ENCODE measurements around the gene ZNF605. TPM values are rescaled to one million over a fixed set of nuclear protein-coding genes. Genes with fewer than 3 reads are reported as not detected.

ZNF605 gene
- total and polyA plus RNA-seq, 9 of the 15 experiments (the other 6 are each of a cell fraction or from before 2014, with no cell fraction given): 0.45 to 1.1 (median 0.68) TPM

DNA sequence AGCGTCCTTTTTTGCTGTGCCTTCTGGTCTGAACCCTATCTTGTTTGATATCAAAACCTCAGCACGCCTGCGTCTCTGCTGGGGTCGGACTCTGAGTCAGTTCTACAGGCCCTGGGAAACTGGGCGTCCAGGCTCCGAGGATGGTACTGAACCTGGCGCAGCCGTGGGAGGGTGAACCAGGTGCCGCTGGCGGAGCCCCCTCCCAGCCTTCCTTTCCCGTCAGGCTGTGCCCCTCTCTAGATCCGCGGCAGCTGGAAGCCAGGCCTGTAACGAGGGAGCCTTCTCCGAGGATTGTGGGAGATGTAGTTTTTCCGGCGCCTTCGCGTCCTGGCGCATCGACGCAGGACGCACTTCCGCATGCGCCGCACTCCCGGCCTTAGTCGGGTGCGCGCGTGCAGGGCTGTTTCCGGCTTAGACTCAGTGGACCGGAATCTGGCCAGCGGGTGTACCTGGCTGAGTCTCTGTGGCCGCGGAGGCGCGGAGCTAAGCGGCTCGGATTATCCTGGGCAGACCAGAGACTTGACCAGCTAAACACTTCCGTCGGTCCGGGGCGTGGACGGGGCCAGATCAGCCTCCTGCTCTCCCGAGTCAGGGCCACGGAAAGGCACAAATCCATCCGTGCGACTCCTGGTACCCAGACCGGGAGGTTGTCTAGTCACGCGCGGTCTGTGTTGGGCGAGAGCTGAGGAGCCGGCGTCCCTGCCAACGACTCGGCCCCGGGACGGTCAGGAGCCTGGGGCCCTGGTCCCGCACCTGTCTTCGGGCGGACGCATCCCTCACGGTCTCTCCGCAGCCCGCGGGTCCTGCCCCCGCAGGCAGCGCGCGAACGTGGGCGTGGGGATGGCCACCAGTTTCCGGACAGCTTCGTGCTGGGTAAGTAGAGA, 30.1 kb upstream of the ZNF605 start, which contains the start of gene ZNF26 (continued):
- TF ChIP-seq, protein P1, sequence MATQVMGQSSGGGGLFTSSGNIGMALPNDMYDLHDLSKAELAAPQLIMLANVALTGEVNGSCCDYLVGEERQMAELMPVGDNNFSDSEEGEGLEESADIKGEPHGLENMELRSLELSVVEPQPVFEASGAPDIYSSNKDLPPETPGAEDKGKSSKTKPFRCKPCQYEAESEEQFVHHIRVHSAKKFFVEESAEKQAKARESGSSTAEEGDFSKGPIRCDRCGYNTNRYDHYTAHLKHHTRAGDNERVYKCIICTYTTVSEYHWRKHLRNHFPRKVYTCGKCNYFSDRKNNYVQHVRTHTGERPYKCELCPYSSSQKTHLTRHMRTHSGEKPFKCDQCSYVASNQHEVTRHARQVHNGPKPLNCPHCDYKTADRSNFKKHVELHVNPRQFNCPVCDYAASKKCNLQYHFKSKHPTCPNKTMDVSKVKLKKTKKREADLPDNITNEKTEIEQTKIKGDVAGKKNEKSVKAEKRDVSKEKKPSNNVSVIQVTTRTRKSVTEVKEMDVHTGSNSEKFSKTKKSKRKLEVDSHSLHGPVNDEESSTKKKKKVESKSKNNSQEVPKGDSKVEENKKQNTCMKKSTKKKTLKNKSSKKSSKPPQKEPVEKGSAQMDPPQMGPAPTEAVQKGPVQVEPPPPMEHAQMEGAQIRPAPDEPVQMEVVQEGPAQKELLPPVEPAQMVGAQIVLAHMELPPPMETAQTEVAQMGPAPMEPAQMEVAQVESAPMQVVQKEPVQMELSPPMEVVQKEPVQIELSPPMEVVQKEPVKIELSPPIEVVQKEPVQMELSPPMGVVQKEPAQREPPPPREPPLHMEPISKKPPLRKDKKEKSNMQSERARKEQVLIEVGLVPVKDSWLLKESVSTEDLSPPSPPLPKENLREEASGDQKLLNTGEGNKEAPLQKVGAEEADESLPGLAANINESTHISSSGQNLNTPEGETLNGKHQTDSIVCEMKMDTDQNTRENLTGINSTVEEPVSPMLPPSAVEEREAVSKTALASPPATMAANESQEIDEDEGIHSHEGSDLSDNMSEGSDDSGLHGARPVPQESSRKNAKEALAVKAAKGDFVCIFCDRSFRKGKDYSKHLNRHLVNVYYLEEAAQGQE (IDR thresholded peaks at IDR 0.05; ENCODE audit: borderline replicate concordance): no peak
- TF ChIP-seq, protein P1 (CRISPR knock-in tag; IDR thresholded peaks at IDR 0.05; ENCODE audit: low read depth): no peak; the same call in 1 of the 2 replicates
- TF ChIP-seq ZNF140 (CRISPR knock-in tag; IDR thresholded peaks at IDR 0.05): no peak
- no peak for TF ChIP-seq EHMT2 (IDR thresholded peaks at IDR 0.05)
- no peak for TF ChIP-seq NFRKB (IDR thresholded peaks at IDR 0.05; ENCODE audit: low read depth)
- TF ChIP-seq, protein P2, sequence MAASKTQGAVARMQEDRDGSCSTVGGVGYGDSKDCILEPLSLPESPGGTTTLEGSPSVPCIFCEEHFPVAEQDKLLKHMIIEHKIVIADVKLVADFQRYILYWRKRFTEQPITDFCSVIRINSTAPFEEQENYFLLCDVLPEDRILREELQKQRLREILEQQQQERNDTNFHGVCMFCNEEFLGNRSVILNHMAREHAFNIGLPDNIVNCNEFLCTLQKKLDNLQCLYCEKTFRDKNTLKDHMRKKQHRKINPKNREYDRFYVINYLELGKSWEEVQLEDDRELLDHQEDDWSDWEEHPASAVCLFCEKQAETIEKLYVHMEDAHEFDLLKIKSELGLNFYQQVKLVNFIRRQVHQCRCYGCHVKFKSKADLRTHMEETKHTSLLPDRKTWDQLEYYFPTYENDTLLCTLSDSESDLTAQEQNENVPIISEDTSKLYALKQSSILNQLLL (CRISPR knock-in tag; IDR thresholded peaks at IDR 0.05; ENCODE audit: borderline replicate concordance): no peak
- no peak for TF ChIP-seq ZNF197 (CRISPR knock-in tag; IDR thresholded peaks at IDR 0.05; ENCODE audit: low read depth)
- TF ChIP-seq, protein P3, sequence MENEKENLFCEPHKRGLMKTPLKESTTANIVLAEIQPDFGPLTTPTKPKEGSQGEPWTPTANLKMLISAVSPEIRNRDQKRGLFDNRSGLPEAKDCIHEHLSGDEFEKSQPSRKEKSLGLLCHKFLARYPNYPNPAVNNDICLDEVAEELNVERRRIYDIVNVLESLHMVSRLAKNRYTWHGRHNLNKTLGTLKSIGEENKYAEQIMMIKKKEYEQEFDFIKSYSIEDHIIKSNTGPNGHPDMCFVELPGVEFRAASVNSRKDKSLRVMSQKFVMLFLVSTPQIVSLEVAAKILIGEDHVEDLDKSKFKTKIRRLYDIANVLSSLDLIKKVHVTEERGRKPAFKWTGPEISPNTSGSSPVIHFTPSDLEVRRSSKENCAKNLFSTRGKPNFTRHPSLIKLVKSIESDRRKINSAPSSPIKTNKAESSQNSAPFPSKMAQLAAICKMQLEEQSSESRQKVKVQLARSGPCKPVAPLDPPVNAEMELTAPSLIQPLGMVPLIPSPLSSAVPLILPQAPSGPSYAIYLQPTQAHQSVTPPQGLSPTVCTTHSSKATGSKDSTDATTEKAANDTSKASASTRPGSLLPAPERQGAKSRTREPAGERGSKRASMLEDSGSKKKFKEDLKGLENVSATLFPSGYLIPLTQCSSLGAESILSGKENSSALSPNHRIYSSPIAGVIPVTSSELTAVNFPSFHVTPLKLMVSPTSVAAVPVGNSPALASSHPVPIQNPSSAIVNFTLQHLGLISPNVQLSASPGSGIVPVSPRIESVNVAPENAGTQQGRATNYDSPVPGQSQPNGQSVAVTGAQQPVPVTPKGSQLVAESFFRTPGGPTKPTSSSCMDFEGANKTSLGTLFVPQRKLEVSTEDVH (IDR thresholded peaks at IDR 0.05; ENCODE audit: low read depth, partially characterized antibody): peak; percentile 91
- no peak for TF ChIP-seq STAT5B (CRISPR knock-in tag; IDR thresholded peaks at IDR 0.05)
- peak in 1 of 2 experiments; percentile 95; a peak in 2 of 4 replicates for TF ChIP-seq HDAC1 (IDR thresholded peaks at IDR 0.05)
- TF ChIP-seq, protein P4, sequence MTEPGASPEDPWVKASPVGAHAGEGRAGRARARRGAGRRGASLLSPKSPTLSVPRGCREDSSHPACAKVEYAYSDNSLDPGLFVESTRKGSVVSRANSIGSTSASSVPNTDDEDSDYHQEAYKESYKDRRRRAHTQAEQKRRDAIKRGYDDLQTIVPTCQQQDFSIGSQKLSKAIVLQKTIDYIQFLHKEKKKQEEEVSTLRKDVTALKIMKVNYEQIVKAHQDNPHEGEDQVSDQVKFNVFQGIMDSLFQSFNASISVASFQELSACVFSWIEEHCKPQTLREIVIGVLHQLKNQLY (CRISPR knock-in tag; conservative IDR thresholded peaks at IDR 0.05): no peak
- TF ChIP-seq ZNF445 (CRISPR knock-in tag; IDR thresholded peaks at IDR 0.05; ENCODE audit: low read depth): no peak
- no peak for TF ChIP-seq NFYB (IDR thresholded peaks at IDR 0.05; ENCODE audit: extremely low read depth, insufficient read length)
- TF ChIP-seq KLF6 (CRISPR knock-in tag; IDR thresholded peaks at IDR 0.05; ENCODE audit: borderline replicate concordance): no peak
